Fibroblast of skin of right quadriceps (primary cell): Measurements from ENCODE around the gene JARID2.

Source experiments
- DNase-seq: peaks from one replicate; pipeline ENCODE4 v3.0.0-alpha.2; 2013

Gene JARID2

GRCh38 chr6:15555101-15556038 is 309.5 kb downstream of the JARID2 start:
- DNase-seq: no peak

- no peak for DNase-seq
These were observed 310.8 kb downstream of the JARID2 start for GRCh38 chr6:15556711-15557110.

- no peak for DNase-seq
These were observed 311.3 kb downstream of the JARID2 start for GRCh38 chr6:15557174-15557573.

- no peak for DNase-seq
These were observed 314.8 kb downstream of the JARID2 start for GRCh38 chr6:15560713-15561112.

- no peak for DNase-seq
These were observed 315.8 kb downstream of the JARID2 start for GRCh38 chr6:15561447-15562199.

- DNase-seq: no peak
These were observed 317.1 kb downstream of the JARID2 start for GRCh38 chr6:15562977-15563376.

GRCh38 chr6:15569035-15569995 is 323.4 kb downstream of the JARID2 start:
- no peak for DNase-seq

GRCh38 chr6:15570171-15570570 is 324.3 kb downstream of the JARID2 start:
- no peak for DNase-seq
